ENCODE measurements around the gene ALDH16A1.

DNA sequence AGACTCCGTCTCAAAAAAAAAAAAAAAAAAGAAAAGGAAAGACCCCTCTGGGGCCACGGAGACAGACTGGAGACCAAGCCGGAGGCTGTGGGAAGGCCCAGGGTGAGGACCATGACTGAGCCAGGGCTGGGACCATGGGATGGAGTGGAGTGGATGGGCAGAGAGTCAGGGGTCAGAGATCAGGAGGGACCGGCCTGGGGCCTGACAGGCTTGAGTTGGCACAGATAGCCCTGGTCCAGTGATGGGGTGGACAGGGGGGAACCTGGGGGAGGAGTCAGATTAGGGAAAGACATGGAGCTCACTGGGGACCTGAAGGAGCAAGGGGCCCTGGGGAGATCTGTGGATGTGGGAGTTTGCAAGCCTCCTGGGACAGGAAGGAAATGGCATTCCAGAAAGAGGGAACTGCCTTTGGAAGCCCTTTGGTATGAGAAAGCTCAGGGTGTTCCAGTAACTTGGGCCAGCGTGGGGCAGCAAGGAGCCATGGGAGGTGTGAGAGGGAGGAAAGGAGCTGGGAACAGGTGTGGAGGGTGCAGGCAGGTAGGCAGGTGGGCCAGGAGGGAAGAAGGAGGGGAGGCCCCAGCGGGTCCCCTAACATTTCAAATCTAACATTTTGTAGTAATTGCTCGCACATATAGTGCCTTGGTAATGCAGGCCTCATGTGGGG, 28.1 kb downstream of the ALDH16A1 start:
- TF ChIP-seq EZH2 (IDR thresholded peaks at IDR 0.05; ENCODE audit: low read depth, low read length, severe bottlenecking) (no peak), SUZ12 (IDR thresholded peaks at IDR 0.05; ENCODE audit: low read length) (no peak), MAFK (IDR thresholded peaks at IDR 0.05; ENCODE audit: low read depth, low read length) (no peak), NANOG (IDR thresholded peaks at IDR 0.05; ENCODE audit: insufficient read depth, low read depth, low read length, poor library complexity, severe bottlenecking) (no peak), POLR2A (IDR thresholded peaks at IDR 0.05; ENCODE audit: control extremely low read depth in 1 of 2, low read depth in 2 of 2, low read length in 2 of 2) (no peak), JUN (IDR thresholded peaks at IDR 0.05; ENCODE audit: low read depth, low read length) (no peak), POLR2AphosphoS5 (IDR thresholded peaks at IDR 0.05; ENCODE audit: low read depth, low read length) (no peak), SP4 (IDR thresholded peaks at IDR 0.05; ENCODE audit: low read length) (no peak), NRF1 (IDR thresholded peaks at IDR 0.05; ENCODE audit: low read depth, low read length) (no peak), RXRA (IDR thresholded peaks at IDR 0.05; ENCODE audit: insufficient read depth, low read depth, low read length) (no peak), BCL11A (IDR thresholded peaks at IDR 0.05; ENCODE audit: low read depth in 2 of 2, low read length in 2 of 2) (no peak)
- TF ChIP-seq, protein P1, sequence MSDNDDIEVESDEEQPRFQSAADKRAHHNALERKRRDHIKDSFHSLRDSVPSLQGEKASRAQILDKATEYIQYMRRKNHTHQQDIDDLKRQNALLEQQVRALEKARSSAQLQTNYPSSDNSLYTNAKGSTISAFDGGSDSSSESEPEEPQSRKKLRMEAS (IDR thresholded peaks at IDR 0.05) = no peak
- TF ChIP-seq, protein P2, sequence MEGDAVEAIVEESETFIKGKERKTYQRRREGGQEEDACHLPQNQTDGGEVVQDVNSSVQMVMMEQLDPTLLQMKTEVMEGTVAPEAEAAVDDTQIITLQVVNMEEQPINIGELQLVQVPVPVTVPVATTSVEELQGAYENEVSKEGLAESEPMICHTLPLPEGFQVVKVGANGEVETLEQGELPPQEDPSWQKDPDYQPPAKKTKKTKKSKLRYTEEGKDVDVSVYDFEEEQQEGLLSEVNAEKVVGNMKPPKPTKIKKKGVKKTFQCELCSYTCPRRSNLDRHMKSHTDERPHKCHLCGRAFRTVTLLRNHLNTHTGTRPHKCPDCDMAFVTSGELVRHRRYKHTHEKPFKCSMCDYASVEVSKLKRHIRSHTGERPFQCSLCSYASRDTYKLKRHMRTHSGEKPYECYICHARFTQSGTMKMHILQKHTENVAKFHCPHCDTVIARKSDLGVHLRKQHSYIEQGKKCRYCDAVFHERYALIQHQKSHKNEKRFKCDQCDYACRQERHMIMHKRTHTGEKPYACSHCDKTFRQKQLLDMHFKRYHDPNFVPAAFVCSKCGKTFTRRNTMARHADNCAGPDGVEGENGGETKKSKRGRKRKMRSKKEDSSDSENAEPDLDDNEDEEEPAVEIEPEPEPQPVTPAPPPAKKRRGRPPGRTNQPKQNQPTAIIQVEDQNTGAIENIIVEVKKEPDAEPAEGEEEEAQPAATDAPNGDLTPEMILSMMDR (IDR thresholded peaks at IDR 0.05; ENCODE audit: control extremely low read depth in 1 of 3, insufficient read depth in 1 of 3, low read depth in 1 of 3, low read length in 3 of 3) = no peak
- TF ChIP-seq, protein P3, sequence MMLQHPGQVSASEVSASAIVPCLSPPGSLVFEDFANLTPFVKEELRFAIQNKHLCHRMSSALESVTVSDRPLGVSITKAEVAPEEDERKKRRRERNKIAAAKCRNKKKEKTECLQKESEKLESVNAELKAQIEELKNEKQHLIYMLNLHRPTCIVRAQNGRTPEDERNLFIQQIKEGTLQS (IDR thresholded peaks at IDR 0.05; ENCODE audit: insufficient read depth, low read depth, low read length) = no peak

Measured in H1 (cell line).